Thyroid gland (tissue), 4 donors: ENCODE data around the gene KRABD2.

Experiments
- DNase-seq, 2 donors: peaks; one replicate each; pipeline ENCODE4 v3.0.0-alpha.2; 2019
- H3K27ac ChIP-seq, 3 donors: fragments of 200-600 bp; sonication (generic); 1 replicate in 2 of 3; 2 replicates in 1 of 3; pipeline ENCODE4 v1.5.1; 2016 to 2019; ENCODE audit warnings: mild to moderate bottlenecking in 1 of 3, moderate library complexity in 1 of 3
- H3K27me3 ChIP-seq: fragments of 200-600 bp; sonication (generic); one replicate; pipeline ENCODE4 v1.5.1; 2019
- H3K36me3 ChIP-seq, 2 donors: fragments of 200-600 bp; sonication (generic); one replicate each; pipeline ENCODE4 v1.5.1; 2016 to 2019
- H3K4me1 ChIP-seq, 2 donors: fragments of 200-600 bp; sonication (generic); one replicate each; pipeline ENCODE4 v1.5.1; 2017 to 2019
- H3K4me3 ChIP-seq, 3 donors: fragments of 200-600 bp; sonication (generic); replicated peaks in 1 of 3; 1 replicate in 2 of 3; 2 replicates in 1 of 3; pipeline ENCODE4 v1.5.1; 2016; ENCODE audit warnings: mild to moderate bottlenecking in 1 of 3
- H3K9me3 ChIP-seq: fragments of 200-600 bp; sonication (generic); one replicate; pipeline ENCODE4 v1.5.1; 2017
- CTCF ChIP-seq, 6 experiments: fragments of 200-600 bp in 3 of 6; fragments of 450-650 bp in 3 of 6; sonication (generic) in 3 of 6; IDR thresholded peaks; one replicate each; pipeline ENCODE4 v1.5.1; 2016 to 2019; ENCODE audit warnings: antibody characterized with exemption in 6 of 6, mild to moderate bottlenecking in 2 of 6, inconsistent platforms in 1 of 6, moderate library complexity in 1 of 6
- POLR2A ChIP-seq, 2 donors: fragments of 450-650 bp; IDR thresholded peaks; one replicate each; pipeline ENCODE4 v1.6.1; 2017; ENCODE audit warnings: antibody characterized with exemption in 2 of 2, mild to moderate bottlenecking in 2 of 2, moderate library complexity in 1 of 2
- WGBS, 2 donors: methylation state at CpG; one replicate each; pipeline ENCODE4 v1.1.5; 2017; 5-methylcytosine and 5-hydroxymethylcytosine counted together
- intact Hi-C: fragments of 100-400 bp; cut with DNase I; formaldehyde crosslinking; loops from one replicate; pipeline ENCODE4 v1.15.1; 2023

The KRABD2 gene

GRCh38 chr17:8372422-8372821, 4.1 kb downstream of the KRABD2 start:
- WGBS, 2 donors: 77 to 79% methylated on average over 7 of the region's 7 CpGs
- H3K4me1 ChIP-seq: peaks cover 8 to 18% of the 10 kb centered on the region in 2 donors
- no peaks in the 10 kb centered on the region for H3K9me3 ChIP-seq
- H3K4me3 ChIP-seq: no peak overlapping the region
- no peak for DNase-seq
- TF ChIP-seq CTCF (IDR thresholded peaks at IDR 0.05) (no peak), POLR2A (IDR thresholded peaks at IDR 0.05) (no peak)
- intact Hi-C loops: no loop called here
- H3K36me3 ChIP-seq: peaks cover 10 to 14% of the 10 kb centered on the region in 2 donors
- no peaks in the 10 kb centered on the region for H3K27me3 ChIP-seq
- no peak overlapping the region for H3K27ac ChIP-seq

GRCh38 chr17:8371786-8372185, 4.7 kb downstream of the KRABD2 start:
- TF ChIP-seq POLR2A (IDR thresholded peaks at IDR 0.05): no peak
- TF ChIP-seq CTCF (IDR thresholded peaks at IDR 0.05): no peak
- Histone ChIP-seq H3K4me1 (peaks cover 8 to 14% of the 10 kb centered on the region in 2 donors), H3K27me3 (no peaks in the 10 kb centered on the region), H3K27ac (no peak overlapping the region), H3K36me3 (peaks cover 6 to 10% of the 10 kb centered on the region in 2 donors), H3K4me3 (no peak overlapping the region), H3K9me3 (no peaks in the 10 kb centered on the region)
- DNase-seq: no peak
- WGBS, 2 donors: 78 to 88% methylated on average over 4 of the region's 4 CpGs
- intact Hi-C loops: no loop called here

GRCh38 chr17:8369944-8370343, 6.6 kb downstream of the KRABD2 start:
- peaks cover 0 to 6% of the 10 kb centered on the region in 2 donors for H3K4me1 ChIP-seq
- intact Hi-C loops: no loop called here
- no peak overlapping the region for H3K27ac ChIP-seq
- 94 to 95% methylated on average over 8 of the region's 8 CpGs for WGBS, 2 donors
- peaks cover 6 to 10% of the 10 kb centered on the region in 2 donors for H3K36me3 ChIP-seq
- no peaks in the 10 kb centered on the region for H3K27me3 ChIP-seq
- H3K9me3 ChIP-seq: no peaks in the 10 kb centered on the region
- no peak overlapping the region for H3K4me3 ChIP-seq
- no peak for DNase-seq
- TF ChIP-seq CTCF (IDR thresholded peaks at IDR 0.05): no peak
- TF ChIP-seq POLR2A (IDR thresholded peaks at IDR 0.05): no peak

- 81 to 93% methylated on average over 3 of the region's 3 CpGs for WGBS, 2 donors
- Histone ChIP-seq H3K27ac (no peak overlapping the region), H3K9me3 (no peaks in the 10 kb centered on the region), H3K36me3 (peaks cover 6 to 10% of the 10 kb centered on the region in 2 donors), H3K4me3 (no peak overlapping the region), H3K27me3 (no peaks in the 10 kb centered on the region), H3K4me1 (peaks cover 0 to 4% of the 10 kb centered on the region in 2 donors)
- TF ChIP-seq CTCF (IDR thresholded peaks at IDR 0.05) (no peak), POLR2A (IDR thresholded peaks at IDR 0.05) (no peak)
- no peak for DNase-seq
- intact Hi-C loops: no loop called here
Observed at GRCh38 chr17:8368193-8368592, 8.3 kb downstream of the KRABD2 start.

- intact Hi-C loops: no loop called here
- H3K27me3 ChIP-seq: no peaks in the 10 kb centered on the region
- peaks cover 6 to 10% of the 10 kb centered on the region in 2 donors for H3K36me3 ChIP-seq
- peaks cover 0 to 15% of the 10 kb centered on the region in 2 donors for H3K4me1 ChIP-seq
- WGBS, 2 donors: 65 to 72% methylated on average over 2 of the region's 2 CpGs
- no peak for DNase-seq
- TF ChIP-seq POLR2A (IDR thresholded peaks at IDR 0.05): no peak
- no peak for TF ChIP-seq CTCF (IDR thresholded peaks at IDR 0.05)
- H3K9me3 ChIP-seq: no peaks in the 10 kb centered on the region
- peak overlapping the region in 1 of 3 donors; percentile 5 for H3K27ac ChIP-seq
- no peak overlapping the region for H3K4me3 ChIP-seq
Observed at GRCh38 chr17:8366231-8366630, 10.3 kb downstream of the KRABD2 start.
